Stimulated activated naive B cell treated with anti-CD40 and anti-IgM and Interleukin-4, amounts not matched to agents 10 μg/mL and 1 μg/mL and 100 μg/mL, for 72 hours (primary cell): ENCODE data around the gene CTTNBP2.

Source experiments
- ATAC-seq, 2 donors: fragments of 150-1000 bp; cut with Tn5 transposase; replicated peaks; 2 replicates each; pipeline ENCODE4 v1.10.0; 2021; ENCODE audit warnings: moderate library complexity in 1 of 2
- DNase-seq: peaks from one replicate; pipeline ENCODE4 v3.0.0; 2021
- H3K27ac Mint-ChIP-seq: one replicate; pipeline ENCODE4 v1.8.0; 2022; ENCODE audit warnings: mild to moderate bottlenecking, mixed read lengths
- H3K27me3 Mint-ChIP-seq, 2 donors: one replicate each; pipeline ENCODE4 v1.8.0; 2022; ENCODE audit warnings: mixed read lengths in 2 of 2
- H3K36me3 Mint-ChIP-seq, 2 donors: one replicate each; pipeline ENCODE4 v1.8.0; 2022; ENCODE audit warnings: mixed read lengths in 2 of 2, mild to moderate bottlenecking in 1 of 2
- H3K4me1 Mint-ChIP-seq, 2 donors: one replicate each; pipeline ENCODE4 v1.8.0; 2022; ENCODE audit warnings: mixed read lengths in 2 of 2, mild to moderate bottlenecking in 1 of 2
- H3K4me3 Mint-ChIP-seq, 2 donors: one replicate each; pipeline ENCODE4 v1.8.0; 2022; ENCODE audit warnings: mild to moderate bottlenecking in 2 of 2, mixed read lengths in 2 of 2, moderate library complexity in 1 of 2
- H3K9me3 Mint-ChIP-seq, 2 donors: one replicate each; pipeline ENCODE4 v1.8.0; 2022; ENCODE audit warnings: mixed read lengths in 2 of 2, mild to moderate bottlenecking in 1 of 2

CTTNBP2 gene, protein sequence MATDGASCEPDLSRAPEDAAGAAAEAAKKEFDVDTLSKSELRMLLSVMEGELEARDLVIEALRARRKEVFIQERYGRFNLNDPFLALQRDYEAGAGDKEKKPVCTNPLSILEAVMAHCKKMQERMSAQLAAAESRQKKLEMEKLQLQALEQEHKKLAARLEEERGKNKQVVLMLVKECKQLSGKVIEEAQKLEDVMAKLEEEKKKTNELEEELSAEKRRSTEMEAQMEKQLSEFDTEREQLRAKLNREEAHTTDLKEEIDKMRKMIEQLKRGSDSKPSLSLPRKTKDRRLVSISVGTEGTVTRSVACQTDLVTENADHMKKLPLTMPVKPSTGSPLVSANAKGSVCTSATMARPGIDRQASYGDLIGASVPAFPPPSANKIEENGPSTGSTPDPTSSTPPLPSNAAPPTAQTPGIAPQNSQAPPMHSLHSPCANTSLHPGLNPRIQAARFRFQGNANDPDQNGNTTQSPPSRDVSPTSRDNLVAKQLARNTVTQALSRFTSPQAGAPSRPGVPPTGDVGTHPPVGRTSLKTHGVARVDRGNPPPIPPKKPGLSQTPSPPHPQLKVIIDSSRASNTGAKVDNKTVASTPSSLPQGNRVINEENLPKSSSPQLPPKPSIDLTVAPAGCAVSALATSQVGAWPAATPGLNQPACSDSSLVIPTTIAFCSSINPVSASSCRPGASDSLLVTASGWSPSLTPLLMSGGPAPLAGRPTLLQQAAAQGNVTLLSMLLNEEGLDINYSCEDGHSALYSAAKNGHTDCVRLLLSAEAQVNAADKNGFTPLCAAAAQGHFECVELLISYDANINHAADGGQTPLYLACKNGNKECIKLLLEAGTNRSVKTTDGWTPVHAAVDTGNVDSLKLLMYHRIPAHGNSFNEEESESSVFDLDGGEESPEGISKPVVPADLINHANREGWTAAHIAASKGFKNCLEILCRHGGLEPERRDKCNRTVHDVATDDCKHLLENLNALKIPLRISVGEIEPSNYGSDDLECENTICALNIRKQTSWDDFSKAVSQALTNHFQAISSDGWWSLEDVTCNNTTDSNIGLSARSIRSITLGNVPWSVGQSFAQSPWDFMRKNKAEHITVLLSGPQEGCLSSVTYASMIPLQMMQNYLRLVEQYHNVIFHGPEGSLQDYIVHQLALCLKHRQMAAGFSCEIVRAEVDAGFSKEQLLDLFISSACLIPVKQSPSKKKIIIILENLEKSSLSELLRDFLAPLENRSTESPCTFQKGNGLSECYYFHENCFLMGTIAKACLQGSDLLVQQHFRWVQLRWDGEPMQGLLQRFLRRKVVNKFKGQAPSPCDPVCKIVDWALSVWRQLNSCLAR (N-terminal part only)

GRCh38 chr7:117873310-117874190, at the start of gene CTTNBP2:
TSS of gene CTTNBP2 (minus strand) at chr7:117873441. CDS start at chr7:117873415, 26 bp downstream.
- no peaks in the 10 kb centered on the region for H3K36me3 Mint-ChIP-seq
- ATAC-seq, result peak in 1 of 2 donors; percentile 20

GRCh38 chr7:117916309-117916708, 43.1 kb upstream of the CTTNBP2 start:
- Mint-ChIP-seq H3K36me3 (no peaks in the 10 kb centered on the region), H3K27me3 (no peaks in the 10 kb centered on the region), H3K4me1 (no peaks in the 10 kb centered on the region), H3K4me3 (no peak overlapping the region), H3K9me3 (peaks cover 3 to 10% of the 10 kb centered on the region in 2 donors), H3K27ac (no peak overlapping the region)
- DNase-seq (no peak), ATAC-seq (no peak)

More at GRCh38 chr7:117873310-117874190, at the start of gene CTTNBP2:
- H3K9me3 Mint-ChIP-seq, result no peaks in the 10 kb centered on the region
- no peak for DNase-seq
- peaks cover 9 to 14% of the 10 kb centered on the region in 2 donors for H3K4me1 Mint-ChIP-seq
- peak within 1 kb of the TSS; percentile 52 to 68 for H3K4me3 Mint-ChIP-seq
- peak within 1 kb of the TSS; percentile 68 for H3K27ac Mint-ChIP-seq
- peaks cover 39 to 41% of the 10 kb centered on the region in 2 donors for H3K27me3 Mint-ChIP-seq

DNA sequence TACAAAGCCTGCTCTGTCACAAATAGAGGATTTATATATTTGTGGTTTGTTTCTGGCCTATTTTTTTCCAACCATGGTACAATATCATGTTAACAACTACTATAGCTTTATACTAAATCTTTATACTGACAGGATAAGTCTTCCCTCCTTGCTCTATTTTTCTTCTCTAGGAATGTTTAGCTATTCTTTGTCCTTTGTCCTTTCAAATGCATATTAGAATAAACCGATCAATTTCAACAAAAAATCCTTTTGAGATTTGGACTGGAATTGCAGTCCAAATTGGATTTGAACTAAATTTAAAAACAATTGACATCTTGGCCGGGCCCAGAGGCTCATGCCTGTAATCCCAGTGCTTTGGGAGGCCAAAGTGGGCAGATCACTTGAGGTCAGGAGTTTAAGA, 39.2 kb upstream of the CTTNBP2 start:
- no peak for DNase-seq
- Mint-ChIP-seq H3K4me1 (no peaks in the 10 kb centered on the region), H3K27me3 (no peaks in the 10 kb centered on the region), H3K36me3 (no peaks in the 10 kb centered on the region), H3K4me3 (no peak overlapping the region), H3K27ac (no peak overlapping the region), H3K9me3 (peaks cover 3 to 10% of the 10 kb centered on the region in 2 donors)
- no peak for ATAC-seq

- Mint-ChIP-seq H3K27me3 (no peaks in the 10 kb centered on the region), H3K4me1 (no peaks in the 10 kb centered on the region), H3K9me3 (no peaks in the 10 kb centered on the region), H3K27ac (no peak overlapping the region), H3K36me3 (no peaks in the 10 kb centered on the region), H3K4me3 (no peak overlapping the region)
- no peak for ATAC-seq
- no peak for DNase-seq
Measured at GRCh38 chr7:117908031-117908795, 35.0 kb upstream of the CTTNBP2 start.

- DNase-seq (no peak), ATAC-seq (no peak)
- Mint-ChIP-seq H3K27me3 (no peaks in the 10 kb centered on the region), H3K9me3 (no peaks in the 10 kb centered on the region), H3K36me3 (no peaks in the 10 kb centered on the region), H3K4me3 (no peak overlapping the region), H3K4me1 (no peaks in the 10 kb centered on the region), H3K27ac (no peak overlapping the region)
Measured at GRCh38 chr7:117907049-117907640, 33.9 kb upstream of the CTTNBP2 start.

DNA sequence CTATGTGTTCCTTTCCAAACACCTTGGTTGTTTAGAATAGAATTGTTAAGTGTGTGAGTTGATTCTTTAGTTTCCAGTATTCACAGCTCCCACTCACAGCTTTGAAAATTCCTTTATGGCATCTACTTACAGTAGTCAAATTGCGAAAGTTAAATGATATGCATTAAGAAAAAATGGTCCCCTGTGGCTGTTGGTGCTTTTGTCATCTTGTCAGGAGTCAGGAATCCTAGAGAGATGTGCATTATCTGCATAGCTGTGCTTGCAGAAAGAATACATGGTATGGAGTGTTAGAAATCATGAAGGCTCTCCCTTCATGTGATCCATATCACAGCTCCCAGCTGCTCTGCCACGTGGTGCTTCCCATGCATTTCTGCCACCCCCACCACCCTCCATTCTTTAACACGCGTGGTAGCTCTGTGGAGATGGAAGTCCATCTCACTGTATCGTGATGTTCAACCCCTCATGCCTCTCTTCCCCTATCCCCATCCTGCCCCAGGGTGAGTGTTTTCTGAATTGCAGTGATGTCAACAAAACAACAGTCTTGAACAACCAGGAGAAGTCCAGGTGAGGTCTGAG, 29.2 kb upstream of the CTTNBP2 start:
- H3K9me3 Mint-ChIP-seq, result peaks cover 0 to 3% of the 10 kb centered on the region in 2 donors
- no peak overlapping the region for H3K27ac Mint-ChIP-seq
- H3K4me1 Mint-ChIP-seq, result no peaks in the 10 kb centered on the region
- no peaks in the 10 kb centered on the region for H3K27me3 Mint-ChIP-seq
- no peaks in the 10 kb centered on the region for H3K36me3 Mint-ChIP-seq
- DNase-seq (no peak), ATAC-seq (no peak)
- no peak overlapping the region for H3K4me3 Mint-ChIP-seq

DNA sequence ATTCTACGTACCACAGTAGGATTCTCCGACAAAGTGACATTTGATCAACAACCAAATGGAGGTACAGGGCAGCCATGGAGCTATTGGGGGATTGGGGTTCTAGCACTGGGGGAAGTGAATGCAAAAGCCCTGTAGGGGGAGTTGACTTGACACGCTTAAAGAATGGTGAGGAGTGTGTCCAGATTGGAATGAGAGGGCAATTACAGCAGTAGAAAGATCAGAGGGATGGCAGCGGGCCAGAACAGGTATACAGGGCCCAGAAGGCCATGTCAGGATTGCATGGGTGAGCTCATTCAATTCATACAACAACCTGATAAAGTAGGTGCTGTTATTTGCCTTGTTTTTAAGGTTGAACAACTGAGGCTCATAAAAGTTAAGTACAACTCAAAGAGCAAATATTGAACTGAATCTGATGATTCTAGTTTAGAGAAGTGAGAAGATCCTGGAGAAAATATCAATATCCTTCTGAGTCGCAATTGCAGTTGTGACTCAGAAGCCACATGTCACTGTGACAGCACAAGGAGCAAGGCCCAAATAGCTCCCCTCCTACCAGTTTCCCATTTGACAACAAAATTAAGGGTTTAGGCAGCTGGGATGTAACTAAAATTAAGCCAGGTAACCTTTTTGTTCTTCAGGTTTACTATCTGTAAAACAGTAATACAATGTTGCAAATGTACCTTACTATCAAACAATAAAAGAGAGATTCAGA, 28.0 kb upstream of the CTTNBP2 start:
- Mint-ChIP-seq H3K4me3 (no peak overlapping the region), H3K4me1 (no peaks in the 10 kb centered on the region), H3K27ac (no peak overlapping the region), H3K27me3 (no peaks in the 10 kb centered on the region), H3K9me3 (peaks cover 0 to 3% of the 10 kb centered on the region in 2 donors), H3K36me3 (no peaks in the 10 kb centered on the region)
- no peak for ATAC-seq
- DNase-seq, result no peak

GRCh38 chr7:117896339-117896738, 23.1 kb upstream of the CTTNBP2 start:
- Mint-ChIP-seq H3K4me1 (no peaks in the 10 kb centered on the region), H3K4me3 (no peak overlapping the region), H3K36me3 (no peaks in the 10 kb centered on the region), H3K9me3 (peaks cover 0 to 8% of the 10 kb centered on the region in 2 donors), H3K27ac (no peak overlapping the region), H3K27me3 (no peaks in the 10 kb centered on the region)
- no peak for ATAC-seq
- DNase-seq, result no peak

DNA sequence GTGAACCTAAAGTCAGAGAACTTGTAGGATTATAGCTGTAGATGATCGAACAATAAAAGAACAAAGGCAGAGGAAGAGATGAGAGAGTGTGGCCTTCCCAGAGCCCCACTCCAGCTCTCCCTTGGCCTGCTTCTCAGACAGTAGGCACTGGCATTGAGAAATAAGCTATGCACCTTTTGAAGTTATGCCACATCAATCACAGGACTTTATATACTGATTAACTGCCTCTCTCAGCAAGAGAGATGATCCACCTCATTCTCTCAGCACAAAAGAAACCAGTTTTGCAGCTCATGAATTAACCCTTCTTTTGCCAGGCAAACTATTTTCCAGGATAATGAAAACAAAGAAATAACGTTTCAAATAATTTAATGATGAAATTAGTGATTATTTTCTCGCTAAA, 22.0 kb upstream of the CTTNBP2 start:
- H3K4me3 Mint-ChIP-seq, result no peak overlapping the region
- no peak overlapping the region for H3K27ac Mint-ChIP-seq
- no peaks in the 10 kb centered on the region for H3K36me3 Mint-ChIP-seq
- H3K27me3 Mint-ChIP-seq, result no peaks in the 10 kb centered on the region
- no peaks in the 10 kb centered on the region for H3K4me1 Mint-ChIP-seq
- ATAC-seq, result no peak
- no peak for DNase-seq
- peaks cover 0 to 8% of the 10 kb centered on the region in 2 donors for H3K9me3 Mint-ChIP-seq

DNA sequence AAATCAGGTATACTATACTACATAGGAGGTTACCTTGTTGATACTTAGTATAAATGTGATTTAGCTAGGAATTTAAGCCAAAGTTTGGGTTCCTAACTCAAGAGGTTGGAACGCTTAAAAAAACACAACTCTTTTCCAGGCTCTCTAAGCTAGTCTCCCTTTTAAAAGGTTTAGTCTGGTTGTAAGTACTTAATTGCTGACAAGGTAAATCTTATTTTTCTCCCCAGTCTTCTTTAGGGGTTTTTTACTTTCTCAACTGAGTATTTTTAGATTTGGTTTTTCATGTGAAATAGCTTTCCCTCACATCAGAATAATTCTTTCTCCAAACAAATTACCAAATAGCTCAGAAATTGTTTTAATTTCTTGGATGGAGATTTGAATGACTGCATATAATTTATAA, 20.8 kb upstream of the CTTNBP2 start:
- no peak for ATAC-seq

GRCh38 chr7:117892821-117893220, 19.6 kb upstream of the CTTNBP2 start:
- Mint-ChIP-seq H3K27me3 (no peaks in the 10 kb centered on the region), H3K4me3 (no peak overlapping the region), H3K4me1 (no peaks in the 10 kb centered on the region), H3K27ac (no peak overlapping the region), H3K36me3 (no peaks in the 10 kb centered on the region), H3K9me3 (peaks cover 0 to 4% of the 10 kb centered on the region in 2 donors)
- DNase-seq, result no peak
- ATAC-seq, result no peak

More for the DNA sequence above, 20.8 kb upstream of the CTTNBP2 start:
- no peak overlapping the region for H3K27ac Mint-ChIP-seq
- H3K4me1 Mint-ChIP-seq, result no peaks in the 10 kb centered on the region
- no peaks in the 10 kb centered on the region for H3K27me3 Mint-ChIP-seq
- no peaks in the 10 kb centered on the region for H3K36me3 Mint-ChIP-seq
- DNase-seq, result no peak
- H3K9me3 Mint-ChIP-seq, result peaks cover 0 to 7% of the 10 kb centered on the region in 2 donors
- no peak overlapping the region for H3K4me3 Mint-ChIP-seq

- H3K4me1 Mint-ChIP-seq, result no peaks in the 10 kb centered on the region
- no peak for ATAC-seq
- no peak overlapping the region for H3K27ac Mint-ChIP-seq
- H3K36me3 Mint-ChIP-seq, result no peaks in the 10 kb centered on the region
- H3K4me3 Mint-ChIP-seq, result no peak overlapping the region
- no peaks in the 10 kb centered on the region for H3K27me3 Mint-ChIP-seq
- no peak for DNase-seq
- H3K9me3 Mint-ChIP-seq, result peaks cover 0 to 1% of the 10 kb centered on the region in 2 donors
Measured at GRCh38 chr7:117889611-117890010, 16.4 kb upstream of the CTTNBP2 start.
